ENCODE results near the gene TJP3.

The TJP3 gene

DNA sequence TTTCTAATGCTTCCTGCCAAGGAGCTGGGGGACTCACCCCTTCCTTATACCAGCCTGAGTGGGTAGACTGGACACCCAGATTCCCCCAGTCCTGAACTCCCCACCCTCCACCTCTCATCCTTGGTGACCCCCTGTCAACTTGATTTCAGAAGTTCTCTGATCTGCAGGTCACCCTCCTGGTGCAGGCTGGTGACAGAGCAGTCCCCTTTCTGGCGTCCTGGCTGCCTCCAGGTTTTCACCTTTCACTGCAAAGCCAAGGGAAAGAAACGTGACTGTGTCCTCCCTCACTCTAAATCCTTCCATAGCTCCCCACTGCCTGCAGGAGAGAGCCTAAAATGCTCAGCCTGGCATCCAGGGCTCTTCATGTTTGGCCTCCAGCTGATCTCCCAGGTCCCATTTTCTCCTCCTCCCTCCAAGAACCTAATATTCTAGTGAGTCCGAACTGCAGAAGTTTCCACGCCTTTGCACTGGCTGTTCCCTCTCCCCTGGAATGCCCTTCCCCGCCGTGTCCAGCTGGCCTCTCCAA is 82.1 kb downstream of the TJP3 start:
- no peak for DNase-seq (ENCODE audit: low read depth)
- TF ChIP-seq, protein P1, sequence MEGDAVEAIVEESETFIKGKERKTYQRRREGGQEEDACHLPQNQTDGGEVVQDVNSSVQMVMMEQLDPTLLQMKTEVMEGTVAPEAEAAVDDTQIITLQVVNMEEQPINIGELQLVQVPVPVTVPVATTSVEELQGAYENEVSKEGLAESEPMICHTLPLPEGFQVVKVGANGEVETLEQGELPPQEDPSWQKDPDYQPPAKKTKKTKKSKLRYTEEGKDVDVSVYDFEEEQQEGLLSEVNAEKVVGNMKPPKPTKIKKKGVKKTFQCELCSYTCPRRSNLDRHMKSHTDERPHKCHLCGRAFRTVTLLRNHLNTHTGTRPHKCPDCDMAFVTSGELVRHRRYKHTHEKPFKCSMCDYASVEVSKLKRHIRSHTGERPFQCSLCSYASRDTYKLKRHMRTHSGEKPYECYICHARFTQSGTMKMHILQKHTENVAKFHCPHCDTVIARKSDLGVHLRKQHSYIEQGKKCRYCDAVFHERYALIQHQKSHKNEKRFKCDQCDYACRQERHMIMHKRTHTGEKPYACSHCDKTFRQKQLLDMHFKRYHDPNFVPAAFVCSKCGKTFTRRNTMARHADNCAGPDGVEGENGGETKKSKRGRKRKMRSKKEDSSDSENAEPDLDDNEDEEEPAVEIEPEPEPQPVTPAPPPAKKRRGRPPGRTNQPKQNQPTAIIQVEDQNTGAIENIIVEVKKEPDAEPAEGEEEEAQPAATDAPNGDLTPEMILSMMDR (conservative IDR thresholded peaks at IDR 0.05; ENCODE audit: low read depth, low read length) = no peak
- H3K4me3 ChIP-seq (ENCODE audit: low read depth, low read length) = no peak overlapping the region

DNA sequence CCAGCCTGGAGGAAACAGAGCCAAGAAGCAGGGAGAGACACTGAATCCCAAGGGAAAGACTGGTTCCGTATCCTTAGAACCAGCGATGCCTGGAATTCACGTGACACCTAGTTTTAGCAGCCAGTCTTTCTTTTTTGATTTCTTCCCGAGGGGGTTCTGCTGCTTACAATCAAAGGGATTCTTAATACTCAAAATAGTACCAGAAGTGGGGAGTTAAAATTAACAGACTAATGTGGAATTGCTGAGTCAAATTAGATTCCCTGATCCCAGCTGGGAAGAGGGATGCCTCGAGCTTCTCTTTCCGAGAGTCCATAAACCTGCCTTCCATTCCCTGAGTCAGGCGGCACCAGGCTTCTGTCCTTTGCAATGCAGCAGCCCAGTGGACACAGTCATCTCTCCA is 82.8 kb downstream of the TJP3 start:
- no peak overlapping the region for H3K4me3 ChIP-seq (ENCODE audit: low read depth, low read length)
- no peak for DNase-seq (ENCODE audit: low read depth)
- TF ChIP-seq, protein P1 (conservative IDR thresholded peaks at IDR 0.05; ENCODE audit: low read depth, low read length) = no peak

DNA sequence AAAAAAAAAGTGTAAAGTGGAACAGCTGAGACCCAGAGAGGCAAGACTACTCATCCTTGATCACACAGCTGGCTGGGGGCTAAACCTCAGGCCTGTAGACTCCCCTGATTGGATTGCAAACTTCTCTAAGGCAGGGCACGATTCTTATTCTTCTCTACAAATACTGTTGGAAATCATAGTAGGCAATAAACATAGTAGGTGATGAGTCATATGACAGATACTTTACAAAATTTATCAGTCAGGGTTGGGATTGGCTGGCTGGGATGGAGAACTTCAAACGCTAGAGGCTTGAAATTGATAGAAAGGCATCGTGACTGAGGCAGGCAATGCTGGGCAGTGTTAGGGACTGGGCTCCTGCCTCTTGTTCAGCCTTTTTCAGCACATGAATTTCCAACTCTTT is 83.9 kb downstream of the TJP3 start:
- TF ChIP-seq, protein P1 (conservative IDR thresholded peaks at IDR 0.05; ENCODE audit: low read depth, low read length) = no peak
- no peak for DNase-seq (ENCODE audit: low read depth)
- H3K4me3 ChIP-seq (ENCODE audit: low read depth, low read length) = no peak overlapping the region

DNA sequence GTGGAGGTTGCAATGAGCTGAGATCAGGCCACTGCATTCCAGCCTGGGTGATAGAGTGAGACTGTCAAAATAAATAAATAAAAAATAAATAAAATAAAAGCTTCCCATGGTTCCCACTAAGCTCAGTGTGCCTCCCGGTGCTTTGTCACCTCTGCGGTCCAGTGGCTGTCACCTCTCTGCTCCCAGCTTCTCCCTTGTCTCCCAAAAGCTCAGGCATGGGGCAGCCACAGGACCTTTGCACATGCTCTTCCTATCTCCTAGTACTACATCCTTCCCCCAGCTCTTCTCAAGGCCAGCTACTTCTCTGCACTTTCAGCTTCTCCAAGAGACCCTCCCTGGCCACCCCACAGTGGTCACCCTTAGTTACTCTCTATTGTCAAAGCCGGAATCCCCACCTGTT is 85.6 kb downstream of the TJP3 start:
- no peak for DNase-seq (ENCODE audit: low read depth)
- H3K4me3 ChIP-seq (ENCODE audit: low read depth, low read length) = no peak overlapping the region
- TF ChIP-seq, protein P1 (conservative IDR thresholded peaks at IDR 0.05; ENCODE audit: low read depth, low read length) = no peak

DNA sequence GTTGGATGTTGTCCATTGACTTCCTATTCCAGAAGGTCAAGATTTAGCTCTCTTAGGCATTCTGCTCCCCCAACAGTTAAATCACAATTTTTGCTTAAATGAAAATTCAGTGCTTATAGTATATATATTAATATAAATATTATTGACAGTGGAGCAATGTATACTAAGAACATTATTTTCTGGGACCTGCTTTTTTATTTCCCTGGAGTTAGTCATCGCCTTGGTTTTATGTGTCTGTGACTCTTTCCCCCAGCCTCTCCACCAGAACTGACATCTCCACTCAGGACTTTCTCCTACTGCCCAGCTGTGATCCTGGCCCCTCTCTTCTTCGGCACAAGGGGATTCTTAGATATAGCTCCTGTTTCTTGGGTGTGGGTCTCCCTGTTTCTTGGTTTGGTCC is 88.2 kb downstream of the TJP3 start:
- H3K4me3 ChIP-seq (ENCODE audit: low read depth, low read length) = no peak overlapping the region
- no peak for DNase-seq (ENCODE audit: low read depth)
- TF ChIP-seq, protein P1 (conservative IDR thresholded peaks at IDR 0.05; ENCODE audit: low read depth, low read length) = no peak

DNA sequence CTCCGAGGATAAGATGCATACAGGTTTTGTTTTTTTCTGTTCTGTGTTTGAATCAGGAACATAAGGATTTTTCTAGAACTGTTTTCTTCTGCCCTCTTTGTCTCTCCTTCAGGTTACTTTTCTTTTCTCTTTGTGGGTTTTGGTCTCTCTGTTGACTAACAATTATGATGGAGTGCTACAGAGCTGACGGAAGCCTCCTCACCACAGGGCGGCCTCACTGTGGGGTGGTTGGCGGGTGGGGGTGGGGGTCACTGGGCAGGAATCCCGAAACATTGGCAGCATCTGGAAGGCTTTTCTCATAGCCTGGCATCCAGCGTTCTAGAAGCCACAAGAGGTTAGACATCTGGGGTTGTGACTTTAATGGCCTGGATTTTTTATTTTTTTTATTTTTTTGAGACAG is 90.0 kb downstream of the TJP3 start:
- DNase-seq (ENCODE audit: low read depth) = no peak
- TF ChIP-seq, protein P1 (conservative IDR thresholded peaks at IDR 0.05; ENCODE audit: low read depth, low read length) = no peak
- no peak overlapping the region for H3K4me3 ChIP-seq (ENCODE audit: low read depth, low read length)

Measured in choroid plexus epithelial cell (primary cell).